HEK293 (cell line): ENCODE measurements around the gene SPC25.

Experiments used
- EGR2 ChIP-seq: fragments of 450-650 bp; formaldehyde crosslinking; IDR thresholded peaks from 2 replicates; pipeline ENCODE4 v1.5.1; 2016; ENCODE audit warnings: low read depth, missing biosample characterization, missing genetic modification characterization
- HIC1 ChIP-seq: fragments of 450-650 bp; formaldehyde crosslinking; IDR thresholded peaks from 2 replicates; pipeline ENCODE4 v1.5.1; 2016; ENCODE audit warnings: missing biosample characterization, missing genetic modification characterization
- KLF7 ChIP-seq: fragments of 450-650 bp; formaldehyde crosslinking; IDR thresholded peaks from 2 replicates; pipeline ENCODE4 v1.5.1; 2016; ENCODE audit warnings: missing biosample characterization, missing genetic modification characterization, borderline replicate concordance
- KLF8 ChIP-seq: fragments of 450-650 bp; formaldehyde crosslinking; IDR thresholded peaks from 2 replicates; pipeline ENCODE4 v1.5.1; 2016; ENCODE audit warnings: missing biosample characterization, missing genetic modification characterization
- MYNN ChIP-seq: fragments of 450-650 bp; formaldehyde crosslinking; IDR thresholded peaks from 2 replicates; pipeline ENCODE4 v1.5.1; 2016; ENCODE audit warnings: missing biosample characterization, missing genetic modification characterization, borderline replicate concordance
- OVOL3 ChIP-seq: fragments of 450-650 bp; formaldehyde crosslinking; IDR thresholded peaks from 2 replicates; pipeline ENCODE4 v1.5.1; 2016; ENCODE audit warnings: missing biosample characterization, missing genetic modification characterization
- PRDM4 ChIP-seq: fragments of 450-650 bp; formaldehyde crosslinking; IDR thresholded peaks from 2 replicates; pipeline ENCODE4 v1.5.1; 2017; ENCODE audit warnings: missing biosample characterization, missing genetic modification characterization
- RBAK ChIP-seq: fragments of 450-650 bp; formaldehyde crosslinking; IDR thresholded peaks from 2 replicates; pipeline ENCODE4 v1.5.1; 2016; ENCODE audit warnings: missing biosample characterization, missing genetic modification characterization
- SP3 ChIP-seq: fragments of 450-650 bp; formaldehyde crosslinking; IDR thresholded peaks from 2 replicates; pipeline ENCODE4 v1.5.1; 2016; ENCODE audit warnings: missing biosample characterization, missing genetic modification characterization
- TCF7L2 ChIP-seq: IDR thresholded peaks from 2 replicates; pipeline ENCODE4 v1.6.1; 2011; ENCODE audit warnings: low read depth, mild to moderate bottlenecking, inconsistent platforms, low read length, moderate library complexity, borderline replicate concordance
- ZBTB48 ChIP-seq: fragments of 450-650 bp; formaldehyde crosslinking; IDR thresholded peaks from 2 replicates; pipeline ENCODE4 v1.5.1; 2016; ENCODE audit warnings: missing biosample characterization, missing genetic modification characterization
- ZBTB49 ChIP-seq: fragments of 450-650 bp; formaldehyde crosslinking; IDR thresholded peaks from 2 replicates; pipeline ENCODE4 v1.5.1; 2016; ENCODE audit warnings: missing biosample characterization, missing genetic modification characterization, low read depth
- ZIC2 ChIP-seq: fragments of 450-650 bp; formaldehyde crosslinking; IDR thresholded peaks from 2 replicates; pipeline ENCODE4 v1.5.1; 2016; ENCODE audit warnings: missing biosample characterization, missing genetic modification characterization
- ZNF112 ChIP-seq: fragments of 450-650 bp; formaldehyde crosslinking; IDR thresholded peaks from 2 replicates; pipeline ENCODE4 v1.5.0; 2017; ENCODE audit warnings: missing biosample characterization, missing genetic modification characterization
- ZNF140 ChIP-seq: fragments of 450-650 bp; formaldehyde crosslinking; IDR thresholded peaks from 2 replicates; pipeline ENCODE4 v1.5.1; 2016; ENCODE audit warnings: missing biosample characterization, missing genetic modification characterization
- ZNF174 ChIP-seq: fragments of 450-650 bp; formaldehyde crosslinking; IDR thresholded peaks from 2 replicates; pipeline ENCODE4 v1.5.0; 2017; ENCODE audit warnings: missing biosample characterization, mild to moderate bottlenecking, missing genetic modification characterization
- ZNF211 ChIP-seq: fragments of 450-650 bp; formaldehyde crosslinking; IDR thresholded peaks from 2 replicates; pipeline ENCODE4 v1.5.1; 2016; ENCODE audit warnings: low read depth, missing biosample characterization, missing genetic modification characterization
- ZNF23 ChIP-seq: fragments of 450-650 bp; formaldehyde crosslinking; IDR thresholded peaks from 2 replicates; pipeline ENCODE4 v1.5.1; 2016; ENCODE audit warnings: missing biosample characterization, missing genetic modification characterization, borderline replicate concordance
- ZNF280D ChIP-seq: fragments of 450-650 bp; formaldehyde crosslinking; IDR thresholded peaks from 2 replicates; pipeline ENCODE4 v1.5.1; 2016; ENCODE audit warnings: missing biosample characterization, missing genetic modification characterization
- ZNF426 ChIP-seq: fragments of 450-650 bp; formaldehyde crosslinking; IDR thresholded peaks from 2 replicates; pipeline ENCODE4 v1.5.1; 2017; ENCODE audit warnings: missing biosample characterization, missing genetic modification characterization, mild to moderate bottlenecking, inconsistent platforms, moderate library complexity
- ZNF549 ChIP-seq: fragments of 450-650 bp; IDR thresholded peaks from 2 replicates; pipeline ENCODE4 v1.5.1; 2018; ENCODE audit warnings: missing biosample characterization, missing genetic modification characterization, mild to moderate bottlenecking, inconsistent platforms, moderate library complexity
- ZNF560 ChIP-seq: fragments of 450-650 bp; formaldehyde crosslinking; IDR thresholded peaks from 2 replicates; pipeline ENCODE4 v1.5.1; 2017; ENCODE audit warnings: missing biosample characterization, missing genetic modification characterization, borderline replicate concordance
- ZNF561 ChIP-seq: fragments of 450-650 bp; IDR thresholded peaks from 2 replicates; pipeline ENCODE4 v1.5.1; 2018; ENCODE audit warnings: missing biosample characterization, missing genetic modification characterization, borderline replicate concordance
- ZNF596 ChIP-seq: fragments of 450-650 bp; IDR thresholded peaks from 2 replicates; pipeline ENCODE4 v1.5.0; 2018; ENCODE audit warnings: missing biosample characterization, mild to moderate bottlenecking, missing genetic modification characterization, moderate library complexity
- ZNF600 ChIP-seq: fragments of 450-650 bp; formaldehyde crosslinking; IDR thresholded peaks from 2 replicates; pipeline ENCODE4 v1.5.1; 2016; ENCODE audit warnings: missing biosample characterization, missing genetic modification characterization
- ZNF626 ChIP-seq: fragments of 450-650 bp; sonication (Bioruptor Pico); formaldehyde crosslinking; IDR thresholded peaks from 2 replicates; pipeline ENCODE4 v1.5.1; 2018; ENCODE audit warnings: missing biosample characterization, missing genetic modification characterization, inconsistent platforms
- ZNF76 ChIP-seq: fragments of 450-650 bp; formaldehyde crosslinking; IDR thresholded peaks from 2 replicates; pipeline ENCODE4; 2016; ENCODE audit warnings: low read depth, missing biosample characterization, missing genetic modification characterization, borderline replicate concordance
- ZNF792 ChIP-seq: fragments of 450-650 bp; formaldehyde crosslinking; IDR thresholded peaks from 2 replicates; pipeline ENCODE4 v1.5.1; 2016; ENCODE audit warnings: missing biosample characterization, missing genetic modification characterization

Gene SPC25

GRCh38 chr2:168890006-168890782, at the start of gene SPC25 (continued):
- TF ChIP-seq ZNF76 (tag by site-specific recombination): peak; percentile 96
- TF ChIP-seq ZIC2 (tag by site-specific recombination): no peak; the same call in 1 of the 2 replicates
- TF ChIP-seq KLF7 (tag by site-specific recombination): no peak
- no peak for TF ChIP-seq ZNF596 (tag by site-specific recombination)
- peak; percentile 75 for TF ChIP-seq EGR2 (tag by site-specific recombination)
- TF ChIP-seq RBAK (tag by site-specific recombination): no peak
- no peak for TF ChIP-seq ZNF549 (tag by site-specific recombination)
- TF ChIP-seq OVOL3 (tag by site-specific recombination): no peak
- no peak for TF ChIP-seq MYNN (tag by site-specific recombination)
- no peak for TF ChIP-seq HIC1
- no peak for TF ChIP-seq ZNF560 (tag by site-specific recombination)
- no peak for TF ChIP-seq ZNF174 (tag by site-specific recombination)
- no peak for TF ChIP-seq ZBTB49 (tag by site-specific recombination)
- TF ChIP-seq SP3 (tag by site-specific recombination): peak; percentile 74
- TF ChIP-seq ZBTB48 (tag by site-specific recombination): no peak
- TF ChIP-seq TCF7L2: no peak
- no peak for TF ChIP-seq ZNF140
- no peak; the same call in 1 of the 2 replicates for TF ChIP-seq KLF8
- no peak for TF ChIP-seq ZNF792 (tag by site-specific recombination)
- no peak for TF ChIP-seq ZNF426
- no peak for TF ChIP-seq ZNF280D
- TF ChIP-seq ZNF561 (tag by site-specific recombination): no peak
- TF ChIP-seq ZNF211 (tag by site-specific recombination): no peak
- no peak for TF ChIP-seq ZNF626 (tag by site-specific recombination)
- no peak for TF ChIP-seq ZNF23 (tag by site-specific recombination)
- TF ChIP-seq ZNF600 (tag by site-specific recombination): no peak
- no peak for TF ChIP-seq PRDM4 (tag by site-specific recombination)
- no peak for TF ChIP-seq ZNF112 (tag by site-specific recombination)
